ENCODE results near the gene AGBL1.

AGBL1 gene

DNA sequence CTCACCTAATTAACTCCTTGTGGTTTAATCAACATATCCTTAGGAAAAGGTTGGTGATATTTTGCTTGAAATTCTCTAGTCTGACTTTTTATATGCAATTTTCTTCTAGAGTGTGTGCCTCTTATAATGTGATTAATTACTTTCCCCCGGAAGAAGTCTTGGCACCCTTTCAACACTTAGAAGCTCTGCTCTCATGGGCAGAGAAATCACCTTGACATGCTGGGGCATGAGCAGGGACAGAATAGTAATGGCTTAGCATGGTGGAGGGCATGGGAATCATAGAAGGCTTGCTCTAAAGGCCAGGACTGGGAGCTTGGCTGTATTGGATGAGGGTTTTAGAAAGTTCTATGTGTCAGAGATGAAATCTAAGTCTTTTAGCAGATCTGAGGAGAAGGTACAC, 293.5 kb downstream of the AGBL1 start:
- TF ChIP-seq REST (IDR thresholded peaks at IDR 0.05; ENCODE audit: insufficient replicate concordance, low read depth) (no peak), SPI1 (IDR thresholded peaks at IDR 0.05; ENCODE audit: borderline replicate concordance, low read depth) (no peak), POLR2AphosphoS5 (IDR thresholded peaks at IDR 0.05; ENCODE audit: low read depth) (no peak), GABPA (IDR thresholded peaks at IDR 0.05; ENCODE audit: low read depth) (no peak), CTCF (IDR thresholded peaks at IDR 0.05; ENCODE audit: insufficient read depth, low read length) (no peak)
- Histone ChIP-seq H3K27ac (replicated peaks) (no peak overlapping the region), H3K27me3 (ENCODE audit: insufficient read depth, poor library complexity, severe bottlenecking) (no peaks in the 10 kb centered on the region), H3K4me3 (replicated peaks; ENCODE audit: insufficient read depth, low read length) (no peak overlapping the region)
- DNase-seq (ENCODE audit: low read depth in 1 of 2, low spot score in 1 of 2) = no peak

DNA sequence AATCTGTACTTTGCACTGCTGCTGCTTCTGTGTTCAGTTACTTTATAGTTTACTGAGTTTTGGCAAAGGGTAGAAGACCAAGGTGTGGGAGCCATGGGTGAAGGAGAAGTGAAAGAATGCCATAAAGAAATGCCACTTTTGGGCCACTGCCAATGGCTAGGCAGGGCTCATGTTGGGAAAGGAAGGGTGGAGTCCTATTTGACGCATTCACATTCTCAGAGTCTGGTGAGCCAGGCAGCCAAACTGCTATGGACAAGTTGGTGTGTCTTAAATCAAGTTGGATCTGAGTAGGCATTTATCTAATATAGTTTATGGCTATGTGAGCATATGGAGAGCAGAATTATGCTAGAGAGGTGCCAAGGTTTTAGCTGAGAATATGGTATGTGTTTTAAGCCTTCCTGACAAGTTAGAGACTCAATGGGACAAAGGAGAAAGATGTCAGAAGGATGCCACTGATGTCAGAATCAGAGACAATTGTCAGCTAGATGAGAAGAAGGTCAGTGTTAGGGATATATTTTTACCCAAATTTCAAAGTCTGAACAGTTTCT, 296.1 kb downstream of the AGBL1 start:
- H3K27me3 ChIP-seq (ENCODE audit: insufficient read depth, poor library complexity, severe bottlenecking) = no peaks in the 10 kb centered on the region
- H3K4me3 ChIP-seq (replicated peaks; ENCODE audit: insufficient read depth, low read length) = no peak overlapping the region
- H3K27ac ChIP-seq (replicated peaks) = no peak overlapping the region
- DNase-seq (ENCODE audit: low read depth in 1 of 2, low spot score in 1 of 2) = no peak
- TF ChIP-seq CTCF (IDR thresholded peaks at IDR 0.05; ENCODE audit: insufficient read depth, low read length) (no peak), SPI1 (IDR thresholded peaks at IDR 0.05; ENCODE audit: borderline replicate concordance, low read depth) (no peak), GABPA (IDR thresholded peaks at IDR 0.05; ENCODE audit: low read depth) (no peak), POLR2AphosphoS5 (IDR thresholded peaks at IDR 0.05; ENCODE audit: low read depth) (no peak), REST (IDR thresholded peaks at IDR 0.05; ENCODE audit: insufficient replicate concordance, low read depth) (no peak)

- no peaks in the 10 kb centered on the region for H3K27me3 ChIP-seq (ENCODE audit: insufficient read depth, poor library complexity, severe bottlenecking)
- H3K4me3 ChIP-seq (replicated peaks; ENCODE audit: insufficient read depth, low read length) = no peak overlapping the region
- no peak overlapping the region for H3K27ac ChIP-seq (replicated peaks)
- no peak for TF ChIP-seq POLR2AphosphoS5 (IDR thresholded peaks at IDR 0.05; ENCODE audit: low read depth)
- no peak for TF ChIP-seq REST (IDR thresholded peaks at IDR 0.05; ENCODE audit: insufficient replicate concordance, low read depth)
- no peak for TF ChIP-seq CTCF (IDR thresholded peaks at IDR 0.05; ENCODE audit: insufficient read depth, low read length)
- no peak for TF ChIP-seq GABPA (IDR thresholded peaks at IDR 0.05; ENCODE audit: low read depth)
- TF ChIP-seq SPI1 (IDR thresholded peaks at IDR 0.05; ENCODE audit: borderline replicate concordance, low read depth) = no peak
- no peak for DNase-seq (ENCODE audit: low read depth in 1 of 2, low spot score in 1 of 2)
Measured at GRCh38 chr15:86377914-86378313, 298.2 kb downstream of the AGBL1 start.

Measured in HL-60 (cell line).